MM.1S (cell line): ENCODE measurements around the gene NUP98.

Source experiments
- DNase-seq: peaks from one replicate; pipeline ENCODE4 v3.0.0-alpha.2; 2015
- H2AFZ ChIP-seq: fragments of 300-600 bp; sonication (generic); 2 replicates; pipeline ENCODE4 v1.6.0; 2016; ENCODE audit warnings: antibody characterized with exemption, low read length
- H3F3A ChIP-seq: fragments of 300-600 bp; sonication (generic); 2 replicates; pipeline ENCODE4 v1.6.1; 2016; ENCODE audit warnings: mild to moderate bottlenecking, antibody characterized with exemption, low read length, moderate library complexity, mixed read lengths; ENCODE audit not compliant: insufficient read depth
- H3K27ac ChIP-seq: fragments of 300-600 bp; sonication (generic); 2 replicates; pipeline ENCODE4 v1.5.1; 2016; ENCODE audit warnings: mild to moderate bottlenecking, low read length
- H3K27me3 ChIP-seq: fragments of 300-600 bp; sonication (generic); replicated peaks from 2 replicates; pipeline ENCODE4 v1.6.0; 2016; ENCODE audit warnings: low read length; ENCODE audit not compliant: insufficient read depth
- H3K36me3 ChIP-seq: fragments of 300-600 bp; sonication (generic); replicated peaks from 2 replicates; pipeline ENCODE4 v1.6.1; 2016; ENCODE audit warnings: mild to moderate bottlenecking, low read length, mixed read lengths; ENCODE audit not compliant: insufficient read depth
- H3K4me1 ChIP-seq: fragments of 300-600 bp; sonication (generic); 2 replicates; pipeline ENCODE4 v1.6.1; 2016; ENCODE audit warnings: low read length, mixed read lengths
- H3K4me2 ChIP-seq: fragments of 300-600 bp; sonication (generic); 2 replicates; pipeline ENCODE4 v1.6.0; 2016; ENCODE audit warnings: low read depth, low read length
- H3K4me3 ChIP-seq: fragments of 300-600 bp; sonication (generic); 2 replicates; pipeline ENCODE4 v1.5.1; 2016; ENCODE audit warnings: low read length, mixed read lengths
- H3K79me2 ChIP-seq: fragments of 300-600 bp; sonication (generic); 2 replicates; pipeline ENCODE4 v1.6.1; 2016; ENCODE audit warnings: mixed run types, low read length, mixed read lengths
- H3K9ac ChIP-seq: fragments of 300-600 bp; sonication (generic); 2 replicates; pipeline ENCODE4 v1.6.1; 2016; ENCODE audit warnings: low read length, mixed read lengths
- H3K9me2 ChIP-seq: fragments of 300-600 bp; sonication (generic); replicated peaks from 2 replicates; pipeline ENCODE4 v1.6.1; 2016; ENCODE audit warnings: mild to moderate bottlenecking, low read length, mixed read lengths; ENCODE audit not compliant: insufficient read depth
- H3K9me3 ChIP-seq: fragments of 300-600 bp; sonication (generic); replicated peaks from 2 replicates; pipeline ENCODE4 v1.6.1; 2016; ENCODE audit warnings: mild to moderate bottlenecking, low read length, mixed read lengths; ENCODE audit not compliant: insufficient read depth
- H4K20me1 ChIP-seq: fragments of 300-600 bp; sonication (generic); 2 replicates; pipeline ENCODE4 v1.6.1; 2016; ENCODE audit warnings: mild to moderate bottlenecking, low read length, moderate library complexity, mixed read lengths; ENCODE audit not compliant: insufficient read depth
- CTCF ChIP-seq: fragments of 300-600 bp; sonication (generic); IDR thresholded peaks from 2 replicates; pipeline ENCODE4 v1.5.1; 2016; ENCODE audit warnings: antibody characterized with exemption, low read length, mixed read lengths
- EZH2 ChIP-seq: fragments of 300-600 bp; sonication (generic); optimal IDR thresholded peaks from 2 replicates; pipeline ENCODE3; 2017; ENCODE audit warnings: low read depth, mild to moderate bottlenecking, antibody characterized with exemption, low read length, mixed read lengths
- EZH2phosphoT487 ChIP-seq: fragments of 300-600 bp; sonication (generic); IDR thresholded peaks from 2 replicates; pipeline ENCODE4 v1.6.1; 2018; ENCODE audit warnings: antibody characterized with exemption, low read length

The NUP98 gene

GRCh38 chr11:3736816-3737215 lies 60.5 kb downstream of the NUP98 start:
- Histone ChIP-seq H2AFZ (no peak overlapping the region), H4K20me1 (no peaks in the 10 kb centered on the region), H3F3A (0 out of 2 replicates have a peak, but pooled peaks cover 6% of the 10 kb centered on the region), H3K4me2 (no peak overlapping the region), H3K9me3 (no peaks in the 10 kb centered on the region), H3K9ac (no peak overlapping the region), H3K27me3 (no peaks in the 10 kb centered on the region), H3K27ac (no peak overlapping the region), H3K9me2 (no peaks in the 10 kb centered on the region), H3K36me3 (peaks cover 16% of the 10 kb centered on the region), H3K4me1 (no peaks in the 10 kb centered on the region), H3K4me3 (no peak overlapping the region), H3K79me2 (peaks cover 14% of the 10 kb centered on the region; the same call in 1 of the 2 replicates)
- DNase-seq, result no peak
- no peak for TF ChIP-seq EZH2phosphoT487
- no peak for TF ChIP-seq EZH2
- TF ChIP-seq CTCF, result no peak

- TF ChIP-seq CTCF (no peak), EZH2phosphoT487 (no peak), EZH2 (no peak)
- H3K4me2 ChIP-seq, result no peak overlapping the region
- peaks cover 14% of the 10 kb centered on the region for H3K79me2 ChIP-seq
- H3K9me3 ChIP-seq, result no peaks in the 10 kb centered on the region
- DNase-seq, result no peak
- no peak overlapping the region for H3K9ac ChIP-seq
- no peaks in the 10 kb centered on the region for H3K4me1 ChIP-seq
- H3K9me2 ChIP-seq, result no peaks in the 10 kb centered on the region
- H3K27me3 ChIP-seq, result no peaks in the 10 kb centered on the region
- no peaks in the 10 kb centered on the region for H4K20me1 ChIP-seq
- H3K36me3 ChIP-seq, result peaks cover 22% of the 10 kb centered on the region
- 0 out of 2 replicates have a peak, but pooled peaks cover 6% of the 10 kb centered on the region for H3F3A ChIP-seq
- H3K4me3 ChIP-seq, result no peak overlapping the region
- no peak overlapping the region for H3K27ac ChIP-seq
- H2AFZ ChIP-seq, result no peak overlapping the region
Observed at GRCh38 chr11:3735827-3736226, 61.5 kb downstream of the NUP98 start.

GRCh38 chr11:3732671-3733436 lies 64.5 kb downstream of the NUP98 start:
- no peaks in the 10 kb centered on the region for H3K9me2 ChIP-seq
- TF ChIP-seq EZH2 (no peak), EZH2phosphoT487 (no peak), CTCF (no peak)
- H3K4me1 ChIP-seq, result no peaks in the 10 kb centered on the region
- H4K20me1 ChIP-seq, result no peaks in the 10 kb centered on the region
- H3K9ac ChIP-seq, result no peak overlapping the region
- H3K4me3 ChIP-seq, result no peak overlapping the region
- H3K4me2 ChIP-seq, result no peak overlapping the region
- H3K27ac ChIP-seq, result no peak overlapping the region
- no peaks in the 10 kb centered on the region for H3K27me3 ChIP-seq
- no peak for DNase-seq
- no peaks in the 10 kb centered on the region for H3K9me3 ChIP-seq
- H2AFZ ChIP-seq, result no peak overlapping the region
- H3K36me3 ChIP-seq, result peaks cover 19% of the 10 kb centered on the region; the same call in 1 of the 2 replicates
- 0 out of 2 replicates have a peak, but pooled peaks cover 6% of the 10 kb centered on the region for H3F3A ChIP-seq
- peaks cover 14% of the 10 kb centered on the region for H3K79me2 ChIP-seq
